Mucosa of descending colon (tissue), 3 donors: ENCODE measurements around the gene C5AR1. TPM values are rescaled to one million over a fixed set of nuclear protein-coding genes. Genes with fewer than 3 reads are reported as not detected.

Experiments used
- ATAC-seq: fragments of 200-7000 bp; cut with Tn5 transposase; one replicate; pipeline ENCODE4 v1.9.1; 2020; ENCODE audit warnings: mild to moderate bottlenecking, moderate library complexity
- DNase-seq, 3 donors: peaks; one replicate each; pipeline ENCODE4 v3.0.0-alpha.2; 2020
- H3K36me3 ChIP-seq: fragments of 200-600 bp; one replicate; pipeline ENCODE4 v1.8.0; 2021; ENCODE audit warnings: low read depth, mild to moderate bottlenecking
- H3K4me1 ChIP-seq: fragments of 200-600 bp; one replicate; pipeline ENCODE4 v1.8.0; 2021; ENCODE audit warnings: low read depth, mild to moderate bottlenecking
- H3K4me3 ChIP-seq: fragments of 200-600 bp; one replicate; pipeline ENCODE4 v1.8.0; 2021; ENCODE audit warnings: mild to moderate bottlenecking
- H3K9me3 ChIP-seq: fragments of 200-600 bp; one replicate; pipeline ENCODE4 v1.8.0; 2021; ENCODE audit warnings: mild to moderate bottlenecking
- CTCF ChIP-seq: fragments of 200-600 bp; IDR thresholded peaks from one replicate; pipeline ENCODE4 v1.8.0; 2022; ENCODE audit warnings: antibody characterized with exemption, mild to moderate bottlenecking
- intact Hi-C, 2 donors: fragments of 100-400 bp; cut with DNase I in 1 of 2; cut with micrococcal nuclease in 1 of 2; formaldehyde crosslinking; loops; one replicate each; pipeline versions ENCODE4 v1.11.0 to v1.11.1; 2022; cut with DNase I, micrococcal nuclease
- total RNA-seq, 3 donors: library from RNA; stranded (reverse); fragmentation: NEBNext Ultra II Directional in 2 of 3; extraction: Animal tissue kit (Norgen Biotek cat#: 25700) in 2 of 3; gene quantifications; one replicate each; pipeline versions ENCODE4 v1.2.1 to v1.2.4, GENCODE V29; 2021 to 2023
- donor health status: DM: no; HTN: no; CAD: no; lungs with moderate emphysema.
- donor health status: DM: no; HTN: no; CAD: no.
- donor health status: DM: no; HTN: yes; CAD: no.

Gene C5AR1
- total RNA-seq, 3 donors from 2014 or later = 5.1 to 13.5 (median 7.9) TPM

GRCh38 chr19:47321630-47322029 lies 12.0 kb downstream of the C5AR1 start:
- ATAC-seq (no peak), DNase-seq (no peak)
- H3K4me1 ChIP-seq = no peaks in the 10 kb centered on the region
- H3K4me3 ChIP-seq = no peak overlapping the region
- no peaks in the 10 kb centered on the region for H3K36me3 ChIP-seq
- H3K9me3 ChIP-seq = no peaks in the 10 kb centered on the region
- intact Hi-C loops = no loop called here
- no peak for TF ChIP-seq CTCF

- Histone ChIP-seq H3K36me3 (no peaks in the 10 kb centered on the region), H3K4me3 (no peak overlapping the region), H3K4me1 (no peaks in the 10 kb centered on the region), H3K9me3 (no peaks in the 10 kb centered on the region)
- ATAC-seq = no peak
- DNase-seq = no peak
- intact Hi-C loops = no loop called here
- no peak for TF ChIP-seq CTCF
Observed at GRCh38 chr19:47322058-47322457, 12.4 kb downstream of the C5AR1 start.

DNA sequence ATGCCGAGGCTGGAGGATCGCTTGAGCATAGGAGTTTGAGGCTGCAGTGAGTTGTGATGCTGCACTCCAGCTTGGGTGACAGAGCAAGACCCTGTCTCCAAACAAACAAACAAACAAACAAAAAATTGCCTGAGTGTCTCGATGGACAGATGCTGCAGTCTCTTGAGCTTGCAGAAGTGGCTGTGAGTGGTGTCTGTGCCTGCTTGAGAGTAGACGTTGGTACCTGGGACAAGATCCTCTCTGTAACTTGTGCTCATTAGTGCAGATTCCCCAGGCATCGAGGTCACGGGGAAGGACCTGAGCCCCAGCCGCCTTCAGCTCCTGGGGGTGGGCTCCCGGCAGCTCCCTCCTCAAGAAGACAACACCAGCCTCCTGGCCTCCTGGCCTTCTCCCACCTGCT lies 13.7 kb downstream of the C5AR1 start:
- DNase-seq (no peak), ATAC-seq (no peak)
- H3K9me3 ChIP-seq = no peaks in the 10 kb centered on the region
- H3K4me3 ChIP-seq = no peak overlapping the region
- no peaks in the 10 kb centered on the region for H3K36me3 ChIP-seq
- TF ChIP-seq CTCF = no peak
- intact Hi-C loops = no loop called here
- no peaks in the 10 kb centered on the region for H3K4me1 ChIP-seq

DNA sequence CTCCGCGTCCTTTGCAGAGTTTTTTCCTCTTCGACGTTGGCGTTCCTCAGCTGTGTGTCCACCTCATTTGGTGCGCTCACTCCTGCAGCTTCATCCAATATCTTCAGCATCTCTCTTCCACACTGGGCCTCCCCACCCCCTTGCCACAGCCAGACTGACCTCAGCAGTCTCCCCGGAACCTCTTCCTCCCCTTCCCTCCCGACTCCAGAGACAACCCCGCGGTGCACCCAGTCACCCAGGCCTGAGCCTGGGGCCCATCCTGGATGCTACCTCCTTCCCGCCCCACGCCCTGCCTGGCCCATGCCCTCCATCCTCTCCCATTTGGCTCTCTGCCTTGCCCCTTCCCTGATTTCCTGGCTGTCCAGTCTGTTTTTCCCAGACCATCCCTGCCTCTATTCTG lies 14.2 kb downstream of the C5AR1 start:
- H3K36me3 ChIP-seq = no peaks in the 10 kb centered on the region
- H3K9me3 ChIP-seq = no peaks in the 10 kb centered on the region
- H3K4me1 ChIP-seq = no peaks in the 10 kb centered on the region
- ATAC-seq = peak; percentile 31
- DNase-seq = no peak
- no peak overlapping the region for H3K4me3 ChIP-seq
- TF ChIP-seq CTCF = no peak
- intact Hi-C loops = no loop called here

GRCh38 chr19:47324502-47324901 lies 14.8 kb downstream of the C5AR1 start:
- Histone ChIP-seq H3K4me1 (no peaks in the 10 kb centered on the region), H3K4me3 (no peak overlapping the region), H3K9me3 (no peaks in the 10 kb centered on the region), H3K36me3 (no peaks in the 10 kb centered on the region)
- DNase-seq (peak in 1 of 3 donors; percentile 23), ATAC-seq (peak; percentile 69)
- intact Hi-C loops = no loop called here
- TF ChIP-seq CTCF = no peak

DNA sequence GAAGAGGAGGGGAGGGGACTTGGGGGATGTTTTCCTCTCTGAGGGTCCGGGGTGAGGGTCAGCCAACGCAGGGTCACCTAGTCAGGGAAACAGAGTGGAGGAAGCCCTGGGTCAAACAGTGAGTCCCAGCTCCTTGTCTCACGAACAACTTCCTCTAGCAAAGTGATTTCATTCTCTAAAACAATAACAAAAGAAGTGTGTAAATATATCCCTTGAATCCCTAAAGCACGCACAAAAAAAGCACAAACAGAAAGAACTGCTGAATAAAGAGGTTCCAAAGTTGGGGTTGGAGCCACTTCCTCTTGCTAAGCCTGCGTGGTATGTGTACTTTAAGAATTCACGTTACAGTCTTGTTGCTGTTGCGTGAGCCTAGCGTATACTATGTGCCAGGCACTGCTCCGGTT lies 20.8 kb downstream of the C5AR1 start:
- intact Hi-C loops = no loop called here

More for the DNA sequence above, 20.8 kb downstream of the C5AR1 start:
- DNase-seq (peak in 1 of 3 donors; percentile 21), ATAC-seq (peak; percentile 29)
- Histone ChIP-seq H3K9me3 (no peaks in the 10 kb centered on the region), H3K36me3 (no peaks in the 10 kb centered on the region), H3K4me1 (no peaks in the 10 kb centered on the region), H3K4me3 (no peak overlapping the region)
- TF ChIP-seq CTCF = no peak
